Measurements from ENCODE around the gene DDX52. TPM values are rescaled to one million over a fixed set of nuclear protein-coding genes. Genes with fewer than 3 reads are reported as not detected.

DDX52 gene
- total and polyA plus RNA-seq, 2 of the 8 experiments (the other 6 are each of a cell fraction or from before 2014, with no cell fraction given): 10.0 to 45.9 TPM

GRCh38 chr17:37657202-37657601 is 14.0 kb upstream of the DDX52 start (continued):
- TF ChIP-seq, protein P1, sequence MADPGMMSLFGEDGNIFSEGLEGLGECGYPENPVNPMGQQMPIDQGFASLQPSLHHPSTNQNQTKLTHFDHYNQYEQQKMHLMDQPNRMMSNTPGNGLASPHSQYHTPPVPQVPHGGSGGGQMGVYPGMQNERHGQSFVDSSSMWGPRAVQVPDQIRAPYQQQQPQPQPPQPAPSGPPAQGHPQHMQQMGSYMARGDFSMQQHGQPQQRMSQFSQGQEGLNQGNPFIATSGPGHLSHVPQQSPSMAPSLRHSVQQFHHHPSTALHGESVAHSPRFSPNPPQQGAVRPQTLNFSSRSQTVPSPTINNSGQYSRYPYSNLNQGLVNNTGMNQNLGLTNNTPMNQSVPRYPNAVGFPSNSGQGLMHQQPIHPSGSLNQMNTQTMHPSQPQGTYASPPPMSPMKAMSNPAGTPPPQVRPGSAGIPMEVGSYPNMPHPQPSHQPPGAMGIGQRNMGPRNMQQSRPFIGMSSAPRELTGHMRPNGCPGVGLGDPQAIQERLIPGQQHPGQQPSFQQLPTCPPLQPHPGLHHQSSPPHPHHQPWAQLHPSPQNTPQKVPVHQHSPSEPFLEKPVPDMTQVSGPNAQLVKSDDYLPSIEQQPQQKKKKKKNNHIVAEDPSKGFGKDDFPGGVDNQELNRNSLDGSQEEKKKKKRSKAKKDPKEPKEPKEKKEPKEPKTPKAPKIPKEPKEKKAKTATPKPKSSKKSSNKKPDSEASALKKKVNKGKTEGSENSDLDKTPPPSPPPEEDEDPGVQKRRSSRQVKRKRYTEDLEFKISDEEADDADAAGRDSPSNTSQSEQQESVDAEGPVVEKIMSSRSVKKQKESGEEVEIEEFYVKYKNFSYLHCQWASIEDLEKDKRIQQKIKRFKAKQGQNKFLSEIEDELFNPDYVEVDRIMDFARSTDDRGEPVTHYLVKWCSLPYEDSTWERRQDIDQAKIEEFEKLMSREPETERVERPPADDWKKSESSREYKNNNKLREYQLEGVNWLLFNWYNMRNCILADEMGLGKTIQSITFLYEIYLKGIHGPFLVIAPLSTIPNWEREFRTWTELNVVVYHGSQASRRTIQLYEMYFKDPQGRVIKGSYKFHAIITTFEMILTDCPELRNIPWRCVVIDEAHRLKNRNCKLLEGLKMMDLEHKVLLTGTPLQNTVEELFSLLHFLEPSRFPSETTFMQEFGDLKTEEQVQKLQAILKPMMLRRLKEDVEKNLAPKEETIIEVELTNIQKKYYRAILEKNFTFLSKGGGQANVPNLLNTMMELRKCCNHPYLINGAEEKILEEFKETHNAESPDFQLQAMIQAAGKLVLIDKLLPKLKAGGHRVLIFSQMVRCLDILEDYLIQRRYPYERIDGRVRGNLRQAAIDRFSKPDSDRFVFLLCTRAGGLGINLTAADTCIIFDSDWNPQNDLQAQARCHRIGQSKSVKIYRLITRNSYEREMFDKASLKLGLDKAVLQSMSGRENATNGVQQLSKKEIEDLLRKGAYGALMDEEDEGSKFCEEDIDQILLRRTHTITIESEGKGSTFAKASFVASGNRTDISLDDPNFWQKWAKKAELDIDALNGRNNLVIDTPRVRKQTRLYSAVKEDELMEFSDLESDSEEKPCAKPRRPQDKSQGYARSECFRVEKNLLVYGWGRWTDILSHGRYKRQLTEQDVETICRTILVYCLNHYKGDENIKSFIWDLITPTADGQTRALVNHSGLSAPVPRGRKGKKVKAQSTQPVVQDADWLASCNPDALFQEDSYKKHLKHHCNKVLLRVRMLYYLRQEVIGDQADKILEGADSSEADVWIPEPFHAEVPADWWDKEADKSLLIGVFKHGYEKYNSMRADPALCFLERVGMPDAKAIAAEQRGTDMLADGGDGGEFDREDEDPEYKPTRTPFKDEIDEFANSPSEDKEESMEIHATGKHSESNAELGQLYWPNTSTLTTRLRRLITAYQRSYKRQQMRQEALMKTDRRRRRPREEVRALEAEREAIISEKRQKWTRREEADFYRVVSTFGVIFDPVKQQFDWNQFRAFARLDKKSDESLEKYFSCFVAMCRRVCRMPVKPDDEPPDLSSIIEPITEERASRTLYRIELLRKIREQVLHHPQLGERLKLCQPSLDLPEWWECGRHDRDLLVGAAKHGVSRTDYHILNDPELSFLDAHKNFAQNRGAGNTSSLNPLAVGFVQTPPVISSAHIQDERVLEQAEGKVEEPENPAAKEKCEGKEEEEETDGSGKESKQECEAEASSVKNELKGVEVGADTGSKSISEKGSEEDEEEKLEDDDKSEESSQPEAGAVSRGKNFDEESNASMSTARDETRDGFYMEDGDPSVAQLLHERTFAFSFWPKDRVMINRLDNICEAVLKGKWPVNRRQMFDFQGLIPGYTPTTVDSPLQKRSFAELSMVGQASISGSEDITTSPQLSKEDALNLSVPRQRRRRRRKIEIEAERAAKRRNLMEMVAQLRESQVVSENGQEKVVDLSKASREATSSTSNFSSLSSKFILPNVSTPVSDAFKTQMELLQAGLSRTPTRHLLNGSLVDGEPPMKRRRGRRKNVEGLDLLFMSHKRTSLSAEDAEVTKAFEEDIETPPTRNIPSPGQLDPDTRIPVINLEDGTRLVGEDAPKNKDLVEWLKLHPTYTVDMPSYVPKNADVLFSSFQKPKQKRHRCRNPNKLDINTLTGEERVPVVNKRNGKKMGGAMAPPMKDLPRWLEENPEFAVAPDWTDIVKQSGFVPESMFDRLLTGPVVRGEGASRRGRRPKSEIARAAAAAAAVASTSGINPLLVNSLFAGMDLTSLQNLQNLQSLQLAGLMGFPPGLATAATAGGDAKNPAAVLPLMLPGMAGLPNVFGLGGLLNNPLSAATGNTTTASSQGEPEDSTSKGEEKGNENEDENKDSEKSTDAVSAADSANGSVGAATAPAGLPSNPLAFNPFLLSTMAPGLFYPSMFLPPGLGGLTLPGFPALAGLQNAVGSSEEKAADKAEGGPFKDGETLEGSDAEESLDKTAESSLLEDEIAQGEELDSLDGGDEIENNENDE (IDR thresholded peaks at IDR 0.05; ENCODE audit: insufficient replicate concordance, low read length): no peak
- no peak for TF ChIP-seq SP4 (IDR thresholded peaks at IDR 0.05; ENCODE audit: low read length)
- no peak for TF ChIP-seq KDM5A (IDR thresholded peaks at IDR 0.05; ENCODE audit: low read length)
- no peak for TF ChIP-seq CHD1 (IDR thresholded peaks at IDR 0.05; ENCODE audit: low read depth, low read length)
- TF ChIP-seq EP300 (IDR thresholded peaks at IDR 0.05; ENCODE audit: borderline replicate concordance in 1 of 2, low read depth in 2 of 2, low read length in 2 of 2): no peak
- TF ChIP-seq EGR1 (IDR thresholded peaks at IDR 0.05; ENCODE audit: borderline replicate concordance, low read depth, low read length): no peak
- no peak for TF ChIP-seq CEBPB (IDR thresholded peaks at IDR 0.05; ENCODE audit: low read depth, low read length)
- TF ChIP-seq RFX5 (IDR thresholded peaks at IDR 0.05; ENCODE audit: borderline replicate concordance, low read depth, low read length): no peak
- TF ChIP-seq TCF12 (IDR thresholded peaks at IDR 0.05; ENCODE audit: low read depth, low read length): no peak
- TF ChIP-seq GABPA (IDR thresholded peaks at IDR 0.05; ENCODE audit: borderline replicate concordance, insufficient read depth, low read length): no peak
- no peak for TF ChIP-seq CTBP2 (IDR thresholded peaks at IDR 0.05; ENCODE audit: borderline replicate concordance, insufficient read depth, insufficient read length, low read length)

Data from H1 (cell line).